ENCODE data around the gene C11orf87. TPM values are rescaled to one million over a fixed set of nuclear protein-coding genes. Genes with fewer than 3 reads are reported as not detected.

The C11orf87 gene
- total RNA-seq, 3 donors from 2014 or later (not counting 1 experiment from before 2014, with no cell fraction given) = not detected

GRCh38 chr11:109377039-109377742 is 44.8 kb upstream of the C11orf87 start:
- no peak for ATAC-seq
- intact Hi-C loops (cut with micrococcal nuclease) = no loop called here
- H3K27me3 ChIP-seq (ENCODE audit: control insufficient read depth, insufficient read depth, low read length) = no peaks in the 10 kb centered on the region
- Mint-ChIP-seq H3K4me3 (no peak overlapping the region), H3K4me1 (no peaks in the 10 kb centered on the region), H3K27me3 (ENCODE audit: low read depth in 2 of 2) (no peaks in the 10 kb centered on the region), H3K36me3 (no peaks in the 10 kb centered on the region), H3K27ac (no peak overlapping the region), H3K9me3 (peaks cover 3 to 5% of the 10 kb centered on the region in 2 donors)
- H3K4me3 ChIP-seq (ENCODE audit: low read length) = no peak overlapping the region
- no peaks in the 10 kb centered on the region for H3K9me3 ChIP-seq (ENCODE audit: control insufficient read depth, insufficient read depth, low read length)
- no peak for DNase-seq
- 49% methylated on average over 4 of the region's 4 CpGs for WGBS (ENCODE audit: insufficient coverage)
- TF ChIP-seq, protein P1, sequence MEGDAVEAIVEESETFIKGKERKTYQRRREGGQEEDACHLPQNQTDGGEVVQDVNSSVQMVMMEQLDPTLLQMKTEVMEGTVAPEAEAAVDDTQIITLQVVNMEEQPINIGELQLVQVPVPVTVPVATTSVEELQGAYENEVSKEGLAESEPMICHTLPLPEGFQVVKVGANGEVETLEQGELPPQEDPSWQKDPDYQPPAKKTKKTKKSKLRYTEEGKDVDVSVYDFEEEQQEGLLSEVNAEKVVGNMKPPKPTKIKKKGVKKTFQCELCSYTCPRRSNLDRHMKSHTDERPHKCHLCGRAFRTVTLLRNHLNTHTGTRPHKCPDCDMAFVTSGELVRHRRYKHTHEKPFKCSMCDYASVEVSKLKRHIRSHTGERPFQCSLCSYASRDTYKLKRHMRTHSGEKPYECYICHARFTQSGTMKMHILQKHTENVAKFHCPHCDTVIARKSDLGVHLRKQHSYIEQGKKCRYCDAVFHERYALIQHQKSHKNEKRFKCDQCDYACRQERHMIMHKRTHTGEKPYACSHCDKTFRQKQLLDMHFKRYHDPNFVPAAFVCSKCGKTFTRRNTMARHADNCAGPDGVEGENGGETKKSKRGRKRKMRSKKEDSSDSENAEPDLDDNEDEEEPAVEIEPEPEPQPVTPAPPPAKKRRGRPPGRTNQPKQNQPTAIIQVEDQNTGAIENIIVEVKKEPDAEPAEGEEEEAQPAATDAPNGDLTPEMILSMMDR (IDR thresholded peaks at IDR 0.05) = no peak
- no peaks in the 10 kb centered on the region for H3K36me3 ChIP-seq (ENCODE audit: control insufficient read depth, insufficient read depth, low read length)
- no peak overlapping the region for H3K27ac ChIP-seq (ENCODE audit: low read length)
- H3K4me1 ChIP-seq (ENCODE audit: control insufficient read depth, insufficient read depth, low read length) = no peaks in the 10 kb centered on the region

DNA sequence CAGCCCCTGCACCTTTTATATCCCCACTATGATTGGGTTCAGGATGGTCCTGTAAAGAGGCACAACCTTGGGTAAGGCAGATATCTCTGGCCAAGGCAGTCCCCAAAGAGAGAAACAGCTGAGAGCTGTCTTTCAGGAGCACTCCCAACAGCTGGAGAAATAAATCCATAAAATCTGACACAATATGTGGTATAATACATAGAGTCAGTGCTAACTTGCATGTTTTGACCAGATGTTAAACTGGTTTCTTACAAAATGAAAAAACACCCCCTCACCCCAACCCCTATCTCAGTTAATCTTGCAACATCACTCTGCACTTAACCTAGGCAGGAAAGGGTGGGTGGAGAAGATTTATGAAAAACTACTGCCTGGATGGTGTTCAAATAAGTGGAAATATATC is 44.0 kb upstream of the C11orf87 start:
- Histone ChIP-seq H3K27me3 (ENCODE audit: control insufficient read depth, insufficient read depth, low read length) (no peaks in the 10 kb centered on the region), H3K36me3 (ENCODE audit: control insufficient read depth, insufficient read depth, low read length) (no peaks in the 10 kb centered on the region), H3K9me3 (ENCODE audit: control insufficient read depth, insufficient read depth, low read length) (no peaks in the 10 kb centered on the region), H3K4me1 (ENCODE audit: control insufficient read depth, insufficient read depth, low read length) (no peaks in the 10 kb centered on the region), H3K4me3 (ENCODE audit: low read length) (no peak overlapping the region), H3K27ac (ENCODE audit: low read length) (no peak overlapping the region)
- Mint-ChIP-seq H3K4me3 (no peak overlapping the region), H3K36me3 (no peaks in the 10 kb centered on the region), H3K27ac (no peak overlapping the region), H3K9me3 (peaks cover 3 to 5% of the 10 kb centered on the region in 2 donors), H3K27me3 (ENCODE audit: low read depth in 2 of 2) (no peaks in the 10 kb centered on the region), H3K4me1 (no peaks in the 10 kb centered on the region)
- DNase-seq (no peak), ATAC-seq (no peak)
- intact Hi-C loops (cut with micrococcal nuclease) = no loop called here
- TF ChIP-seq, protein P1 (IDR thresholded peaks at IDR 0.05) = no peak

DNA sequence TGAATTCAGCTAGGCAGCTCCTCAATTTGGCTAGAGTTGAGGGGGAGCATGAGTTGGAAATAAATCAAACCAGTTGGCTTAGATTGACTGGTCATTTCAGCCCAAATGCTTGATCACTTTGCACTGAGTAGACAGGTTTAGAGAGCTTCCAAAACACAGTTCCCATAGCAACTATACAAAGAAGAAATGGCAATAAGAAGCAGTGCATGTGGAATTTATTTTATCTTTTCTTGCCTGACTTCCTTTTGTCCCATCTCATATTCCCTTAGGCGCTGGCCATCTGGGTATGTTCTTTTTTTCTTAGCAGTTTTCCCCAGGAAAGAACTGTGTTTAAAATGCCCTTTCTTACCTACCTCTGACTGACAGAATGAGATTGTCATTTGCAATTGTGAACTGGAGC is 38.7 kb upstream of the C11orf87 start:
- DNase-seq = no peak
- H3K9me3 Mint-ChIP-seq = peaks cover 3 to 5% of the 10 kb centered on the region in 2 donors

More for the DNA sequence above, 38.7 kb upstream of the C11orf87 start:
- no peaks in the 10 kb centered on the region for H3K27me3 ChIP-seq (ENCODE audit: control insufficient read depth, insufficient read depth, low read length)
- H3K27me3 Mint-ChIP-seq (ENCODE audit: low read depth in 2 of 2) = no peaks in the 10 kb centered on the region
- H3K27ac ChIP-seq (ENCODE audit: low read length) = no peak overlapping the region
- no peak overlapping the region for H3K4me3 ChIP-seq (ENCODE audit: low read length)
- H3K4me3 Mint-ChIP-seq = no peak overlapping the region
- no peaks in the 10 kb centered on the region for H3K9me3 ChIP-seq (ENCODE audit: control insufficient read depth, insufficient read depth, low read length)
- H3K36me3 ChIP-seq (ENCODE audit: control insufficient read depth, insufficient read depth, low read length) = no peaks in the 10 kb centered on the region
- no peak overlapping the region for H3K27ac Mint-ChIP-seq
- no peaks in the 10 kb centered on the region for H3K4me1 ChIP-seq (ENCODE audit: control insufficient read depth, insufficient read depth, low read length)
- 11% methylated on average over 1 of the region's 1 CpG for WGBS (ENCODE audit: insufficient coverage)
- no peak for ATAC-seq
- TF ChIP-seq, protein P1 (IDR thresholded peaks at IDR 0.05) = no peak
- no peaks in the 10 kb centered on the region for H3K4me1 Mint-ChIP-seq
- intact Hi-C loops (cut with micrococcal nuclease) = no loop called here
- no peaks in the 10 kb centered on the region for H3K36me3 Mint-ChIP-seq
